Mesendoderm (in vitro differentiated cells): ENCODE results near the gene TOR1A.

Experiments
- DNase-seq: peaks from one replicate; pipeline ENCODE4 v3.0.0; 2013
- H2AK5ac ChIP-seq: 2 replicates; pipeline ENCODE4 v1.6.1; 2013; ENCODE audit warnings: low read length, inconsistent platforms
- H2BK120ac ChIP-seq: 2 replicates; pipeline ENCODE4 v1.6.1; 2013; ENCODE audit warnings: low read depth, mild to moderate bottlenecking, low read length, moderate library complexity, mixed read lengths
- H2BK15ac ChIP-seq: replicated peaks from 2 replicates; pipeline ENCODE4 v1.6.1; 2013; ENCODE audit warnings: low read depth, mild to moderate bottlenecking, moderate library complexity
- H2BK5ac ChIP-seq: 2 replicates; pipeline ENCODE4 v1.6.1; 2013; ENCODE audit warnings: low read length, inconsistent platforms
- H3K18ac ChIP-seq: 2 replicates; pipeline ENCODE4 v1.6.1; 2013; ENCODE audit warnings: mild to moderate bottlenecking, low read length, mixed read lengths
- H3K23ac ChIP-seq: one replicate; pipeline ENCODE4 v1.6.1; 2013; ENCODE audit warnings: low read length
- H3K27ac ChIP-seq: 2 replicates; pipeline ENCODE4 v1.5.1; 2013; ENCODE audit warnings: low read depth, mild to moderate bottlenecking, inconsistent platforms, low read length, moderate library complexity
- H3K27me3 ChIP-seq: 2 replicates; pipeline ENCODE4 v1.6.1; 2013; ENCODE audit warnings: low read length, control low read depth, mild to moderate bottlenecking, inconsistent platforms; ENCODE audit not compliant: insufficient read depth, poor library complexity
- H3K36me3 ChIP-seq: 2 replicates; pipeline ENCODE4 v1.6.1; 2013; ENCODE audit warnings: low read length, inconsistent platforms; ENCODE audit not compliant: control insufficient read depth, insufficient read depth
- H3K4ac ChIP-seq: one replicate; pipeline ENCODE4 v1.6.1; 2013; ENCODE audit warnings: low read depth, mild to moderate bottlenecking, low read length, moderate library complexity
- H3K4me1 ChIP-seq: 2 replicates; pipeline ENCODE4 v1.6.1; 2013; ENCODE audit warnings: low read depth, low read length, inconsistent platforms; ENCODE audit not compliant: control insufficient read depth
- H3K4me2 ChIP-seq: 2 replicates; pipeline ENCODE4 v1.6.1; 2013; ENCODE audit warnings: low read length
- H3K4me3 ChIP-seq: 2 replicates; pipeline ENCODE4 v1.5.1; 2013; ENCODE audit warnings: mild to moderate bottlenecking, low read length
- H3K56ac ChIP-seq: one replicate; pipeline ENCODE4 v1.6.1; 2013; ENCODE audit warnings: low read length
- H3K79me1 ChIP-seq: 2 replicates; pipeline ENCODE4 v1.6.1; 2013; ENCODE audit warnings: low read length, inconsistent platforms
- H3K79me2 ChIP-seq: 2 replicates; pipeline ENCODE4 v1.6.1; 2013; ENCODE audit warnings: mild to moderate bottlenecking, low read length; ENCODE audit not compliant: control insufficient read depth, insufficient read depth
- H3K9ac ChIP-seq: 2 replicates; pipeline ENCODE4 v1.6.1; 2013; ENCODE audit warnings: low read length, inconsistent platforms
- H4K5ac ChIP-seq: one replicate; pipeline ENCODE4 v1.6.1; 2013; ENCODE audit warnings: low read length
- H4K8ac ChIP-seq: one replicate; pipeline ENCODE4 v1.6.1; 2013; ENCODE audit warnings: low read depth, mild to moderate bottlenecking, control low read depth, low read length, moderate library complexity
- WGBS: extraction: QIAGEN DNeasy Blood & Tissue Kit; methylation state at CpG from one replicate; pipeline ENCODE4 v1.1.7; 2013; ENCODE audit warnings: low lambda C conversion rate, missing lambda C conversion rate; ENCODE audit not compliant: insufficient coverage; ENCODE audit errors: extremely low coverage; 5-methylcytosine and 5-hydroxymethylcytosine counted together
- small RNA-seq: library from polyadenylated mRNA; stranded (forward); fragments of <200 nt; extraction: miRNeasy Mini kit (QIAGEN cat#:217004); gene quantifications from one replicate; pipeline ENCODE3, GENCODE V24; 2013; ENCODE audit not compliant: insufficient read depth

Gene TOR1A

GRCh38 chr9:129769669-129770068 is 54.3 kb downstream of the TOR1A start:
- Histone ChIP-seq H3K36me3 (no peaks in the 10 kb centered on the region), H2AK5ac (no peak overlapping the region), H3K27ac (no peak overlapping the region), H3K9ac (no peak overlapping the region), H3K18ac (no peak overlapping the region), H3K4me3 (no peak overlapping the region), H2BK5ac (no peak overlapping the region), H3K79me2 (no peaks in the 10 kb centered on the region), H3K4ac (no peak overlapping the region), H3K56ac (no peak overlapping the region), H3K4me1 (no peaks in the 10 kb centered on the region), H3K4me2 (no peak overlapping the region), H2BK120ac (no peak overlapping the region), H3K79me1 (no peaks in the 10 kb centered on the region), H4K8ac (no peak overlapping the region), H3K27me3 (no peaks in the 10 kb centered on the region), H2BK15ac (no peak overlapping the region), H3K23ac (no peak overlapping the region), H4K5ac (no peak overlapping the region)
- WGBS = no CpG with 5 or more reads among the region's 5 CpGs
- DNase-seq = no peak

- Histone ChIP-seq H3K27me3 (no peaks in the 10 kb centered on the region), H3K9ac (no peak overlapping the region), H2BK120ac (no peak overlapping the region), H4K8ac (no peak overlapping the region), H4K5ac (no peak overlapping the region), H3K79me1 (no peaks in the 10 kb centered on the region), H3K27ac (no peak overlapping the region), H2BK15ac (no peak overlapping the region), H2BK5ac (no peak overlapping the region), H3K4ac (no peak overlapping the region), H3K4me3 (no peak overlapping the region), H3K4me2 (no peak overlapping the region), H3K23ac (no peak overlapping the region), H3K56ac (no peak overlapping the region), H3K79me2 (no peaks in the 10 kb centered on the region), H3K18ac (no peak overlapping the region), H2AK5ac (no peak overlapping the region), H3K4me1 (no peaks in the 10 kb centered on the region), H3K36me3 (no peaks in the 10 kb centered on the region)
- no peak for DNase-seq
- WGBS = no CpG with 5 or more reads among the region's 6 CpGs
Observed at GRCh38 chr9:129768486-129768885, 55.5 kb downstream of the TOR1A start.

DNA sequence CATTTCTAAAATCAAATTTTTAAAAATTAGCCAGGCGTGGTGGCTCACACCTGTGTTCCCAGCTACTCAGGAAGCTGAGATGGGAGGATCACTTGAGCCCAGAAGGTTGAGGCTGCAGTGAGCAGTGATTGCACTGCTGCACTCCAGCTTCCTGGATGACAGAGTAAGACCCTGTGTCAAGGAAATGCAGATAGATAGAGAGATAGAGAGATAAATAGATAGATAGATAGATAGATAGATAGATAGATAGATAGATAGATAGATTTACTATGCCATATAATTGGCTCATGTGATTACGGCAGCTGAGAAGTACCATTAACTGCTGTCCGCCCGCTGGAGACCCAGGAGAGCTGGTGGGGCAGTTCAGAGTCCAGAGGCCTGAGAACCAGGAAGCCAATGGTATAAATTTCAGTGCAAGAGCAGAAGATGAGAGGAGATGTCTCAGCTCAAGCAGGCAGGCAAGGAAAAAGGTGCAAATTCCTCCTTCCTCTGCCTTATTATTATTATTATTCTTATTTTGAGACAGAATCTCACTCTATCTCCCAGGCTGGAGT is 58.1 kb downstream of the TOR1A start:
- no peak overlapping the region for H3K23ac ChIP-seq
- no peak overlapping the region for H3K4me3 ChIP-seq
- no peak overlapping the region for H2BK120ac ChIP-seq
- H4K8ac ChIP-seq = no peak overlapping the region
- H2BK5ac ChIP-seq = no peak overlapping the region
- no CpG with 5 or more reads among the region's 4 CpGs for WGBS
- no peak overlapping the region for H3K9ac ChIP-seq
- no peak overlapping the region for H3K18ac ChIP-seq
- H3K79me2 ChIP-seq = no peaks in the 10 kb centered on the region
- no peak for DNase-seq
- H3K79me1 ChIP-seq = no peaks in the 10 kb centered on the region
- H3K36me3 ChIP-seq = no peaks in the 10 kb centered on the region
- H2BK15ac ChIP-seq = no peak overlapping the region
- no peak overlapping the region for H4K5ac ChIP-seq
- no peak overlapping the region for H2AK5ac ChIP-seq
- H3K56ac ChIP-seq = no peak overlapping the region
- H3K27ac ChIP-seq = no peak overlapping the region
- H3K4me2 ChIP-seq = no peak overlapping the region
- no peaks in the 10 kb centered on the region for H3K27me3 ChIP-seq
- no peak overlapping the region for H3K4ac ChIP-seq
- peaks cover 1% of the 10 kb centered on the region for H3K4me1 ChIP-seq

GRCh38 chr9:129762985-129763926 is 60.7 kb downstream of the TOR1A start:
- no peak overlapping the region for H3K27ac ChIP-seq

More at GRCh38 chr9:129762985-129763926, 60.7 kb downstream of the TOR1A start:
- Histone ChIP-seq H2BK5ac (no peak overlapping the region), H3K4ac (no peak overlapping the region), H3K36me3 (no peaks in the 10 kb centered on the region), H3K79me1 (no peaks in the 10 kb centered on the region), H3K23ac (no peak overlapping the region), H2AK5ac (no peak overlapping the region), H2BK120ac (no peak overlapping the region), H3K79me2 (no peaks in the 10 kb centered on the region), H4K5ac (no peak overlapping the region), H3K4me1 (peaks cover 1% of the 10 kb centered on the region), H4K8ac (no peak overlapping the region), H2BK15ac (no peak overlapping the region), H3K27me3 (no peaks in the 10 kb centered on the region), H3K4me2 (no peak overlapping the region), H3K9ac (no peak overlapping the region), H3K56ac (no peak overlapping the region), H3K18ac (no peak overlapping the region), H3K4me3 (no peak overlapping the region)
- no CpG with 5 or more reads among the region's 13 CpGs for WGBS
- DNase-seq = no peak

Small RNA genes within 50 kb of the gene (small RNA-seq; reads per million reads assigned to genes)
- 0.54 reads per million for gene MIR6855
